ENCODE results near the gene ARNT2.

DNA sequence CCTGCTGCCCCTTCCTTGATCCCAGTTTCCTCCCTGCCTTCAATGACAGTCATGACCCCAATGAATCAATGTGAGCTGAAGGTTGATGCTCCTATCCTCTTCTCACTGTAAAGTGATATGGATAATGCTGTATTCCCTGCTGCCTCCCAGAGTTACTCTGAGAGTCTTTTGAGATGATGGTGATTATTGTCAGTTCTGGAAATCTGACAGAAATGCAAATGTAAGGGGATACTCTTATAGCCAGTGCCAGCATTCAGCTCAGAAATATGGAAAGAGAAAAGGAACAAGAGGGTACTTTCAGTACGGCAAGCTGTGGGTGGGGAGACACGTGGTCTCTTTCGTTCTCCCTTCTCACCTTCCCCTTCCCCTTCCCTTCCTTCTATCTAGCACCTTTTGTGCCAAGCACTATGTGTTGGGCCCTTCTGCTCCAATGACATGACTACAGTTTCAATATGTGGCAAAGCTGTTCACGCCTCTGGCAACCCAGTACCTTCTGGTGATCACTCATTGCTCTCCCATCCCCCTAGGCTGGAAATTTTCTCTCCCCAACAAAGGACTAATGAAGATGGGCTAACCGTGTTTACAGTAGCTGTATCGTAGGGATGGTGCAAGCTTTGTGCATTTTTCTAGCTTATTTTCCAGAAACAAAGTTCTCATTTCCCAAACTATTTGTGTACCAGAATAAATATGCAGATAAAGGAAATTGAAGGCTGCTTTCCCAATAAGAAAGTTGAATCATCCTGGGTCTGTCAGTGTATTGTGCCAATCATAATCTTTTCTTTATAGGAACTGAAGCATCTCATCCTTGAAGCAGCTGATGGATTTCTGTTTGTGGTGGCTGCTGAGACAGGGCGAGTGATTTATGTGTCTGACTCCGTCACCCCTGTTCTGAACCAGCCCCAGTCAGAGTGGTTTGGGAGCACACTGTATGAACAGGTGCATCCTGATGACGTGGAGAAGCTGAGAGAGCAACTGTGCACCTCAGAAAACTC is 70.3 kb downstream of the ARNT2 start:
- TF ChIP-seq, protein P1, sequence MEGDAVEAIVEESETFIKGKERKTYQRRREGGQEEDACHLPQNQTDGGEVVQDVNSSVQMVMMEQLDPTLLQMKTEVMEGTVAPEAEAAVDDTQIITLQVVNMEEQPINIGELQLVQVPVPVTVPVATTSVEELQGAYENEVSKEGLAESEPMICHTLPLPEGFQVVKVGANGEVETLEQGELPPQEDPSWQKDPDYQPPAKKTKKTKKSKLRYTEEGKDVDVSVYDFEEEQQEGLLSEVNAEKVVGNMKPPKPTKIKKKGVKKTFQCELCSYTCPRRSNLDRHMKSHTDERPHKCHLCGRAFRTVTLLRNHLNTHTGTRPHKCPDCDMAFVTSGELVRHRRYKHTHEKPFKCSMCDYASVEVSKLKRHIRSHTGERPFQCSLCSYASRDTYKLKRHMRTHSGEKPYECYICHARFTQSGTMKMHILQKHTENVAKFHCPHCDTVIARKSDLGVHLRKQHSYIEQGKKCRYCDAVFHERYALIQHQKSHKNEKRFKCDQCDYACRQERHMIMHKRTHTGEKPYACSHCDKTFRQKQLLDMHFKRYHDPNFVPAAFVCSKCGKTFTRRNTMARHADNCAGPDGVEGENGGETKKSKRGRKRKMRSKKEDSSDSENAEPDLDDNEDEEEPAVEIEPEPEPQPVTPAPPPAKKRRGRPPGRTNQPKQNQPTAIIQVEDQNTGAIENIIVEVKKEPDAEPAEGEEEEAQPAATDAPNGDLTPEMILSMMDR (IDR thresholded peaks at IDR 0.05): no peak
- TF ChIP-seq POLR2A (IDR thresholded peaks at IDR 0.05): no peak
